Esophagus squamous epithelium (tissue), 5 donors: ENCODE results near the gene ROR1. TPM values are rescaled to one million over a fixed set of nuclear protein-coding genes. Genes with fewer than 3 reads are reported as not detected.

Experiments used
- DNase-seq: peaks from one replicate; lab custom pipeline; 2025; lab: John Stamatoyannopoulos, UW
- H3K27ac ChIP-seq, 4 donors: fragments of 200-600 bp; sonication (generic); one replicate each; pipeline ENCODE4 v1.5.1; 2016 to 2019; ENCODE audit warnings: mild to moderate bottlenecking in 1 of 4
- H3K27me3 ChIP-seq, 4 donors: fragments of 200-600 bp; sonication (generic); 1 replicate in 3 of 4; 2 replicates in 1 of 4; pipeline versions ENCODE4 v1.5.1 to v1.6.0; 2017 to 2021; ENCODE audit warnings: antibody characterized with exemption in 1 of 4
- H3K36me3 ChIP-seq, 3 donors: fragments of 200-600 bp; sonication (generic); one replicate each; pipeline ENCODE4 v1.5.1; 2016 to 2019
- H3K4me1 ChIP-seq, 3 donors: fragments of 200-600 bp; sonication (generic); one replicate each; pipeline ENCODE4 v1.5.1; 2017 to 2019
- H3K4me3 ChIP-seq, 4 donors: fragments of 200-600 bp; sonication (generic); 1 replicate in 3 of 4; 2 replicates in 1 of 4; pipeline ENCODE4 v1.5.1; 2016 to 2019; ENCODE audit warnings: mild to moderate bottlenecking in 2 of 4, moderate library complexity in 1 of 4
- H3K9me3 ChIP-seq, 3 donors: fragments of 200-600 bp; sonication (generic); one replicate each; pipeline ENCODE4 v1.5.1; 2016 to 2019
- POLR2A ChIP-seq, 4 donors: fragments of 450-650 bp; IDR thresholded peaks; one replicate each; pipeline ENCODE4 v1.6.1; 2017; ENCODE audit warnings: antibody characterized with exemption in 4 of 4, mild to moderate bottlenecking in 4 of 4, moderate library complexity in 3 of 4
- WGBS, 2 donors: methylation state at CpG; one replicate each; pipeline ENCODE4 v1.1.5; 2018; 5-methylcytosine and 5-hydroxymethylcytosine counted together
- intact Hi-C: fragments of 100-400 bp; cut with DNase I; formaldehyde crosslinking; loops from one replicate; pipeline ENCODE4 v1.15.0; 2022
- total RNA-seq, 4 donors: library from RNA; depleted of rRNA; stranded (reverse); fragments of >200 nt; gene quantifications; one replicate each; pipeline ENCODE4 v1.1.0, GENCODE V29; 2016
- TF ChIP-seq, protein P1 (sequence below), 6 experiments: fragments of 450-650 bp in 4 of 6; fragments of 200-600 bp in 2 of 6; sonication (generic) in 2 of 6; IDR thresholded peaks; one replicate each; pipeline ENCODE4 v1.5.1; 2016 to 2019; ENCODE audit warnings: antibody characterized with exemption in 6 of 6, mild to moderate bottlenecking in 4 of 6, moderate library complexity in 4 of 6
- donor health status: DM: yes; HTN: yes; CAD: no.

ROR1 gene
- total RNA-seq, 4 donors from 2014 or later = 6.6 to 15.3 (median 9.4) TPM

DNA sequence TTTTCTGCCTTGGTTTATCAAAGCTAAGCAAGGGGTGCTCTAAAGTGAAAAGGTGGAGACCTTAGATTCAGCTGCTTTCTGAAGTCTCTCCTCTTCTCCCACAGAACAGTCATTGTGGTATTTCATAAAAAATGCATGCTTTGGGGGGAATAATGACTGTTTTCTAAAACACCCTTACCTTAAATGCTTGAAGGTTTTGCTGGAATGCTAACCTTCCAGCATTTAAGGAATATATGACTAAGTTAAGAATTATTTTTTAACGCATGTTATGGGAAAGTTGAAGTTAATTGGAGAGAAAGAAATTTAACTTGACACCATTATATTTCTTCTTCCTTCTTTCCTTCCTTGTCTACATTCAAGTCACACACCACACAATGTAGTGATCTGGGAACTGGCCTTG lies 162.5 kb downstream of the ROR1 start:
- Histone ChIP-seq H3K9me3 (no peaks in the 10 kb centered on the region), H3K4me3 (no peak overlapping the region), H3K36me3 (no peaks in the 10 kb centered on the region), H3K27me3 (no peaks in the 10 kb centered on the region), H3K27ac (no peak overlapping the region), H3K4me1 (peaks cover 0 to 6% (median 0%) of the 10 kb centered on the region in 3 donors)
- intact Hi-C loops = loop anchor here (10.0 kb wide), 1 partner anchor 199 kb away; no protein-coding TSS in a partner anchor
- WGBS, 2 donors = 95 to 96% methylated on average over 1 of the region's 1 CpG
- DNase-seq = no peak
- TF ChIP-seq, protein P1, sequence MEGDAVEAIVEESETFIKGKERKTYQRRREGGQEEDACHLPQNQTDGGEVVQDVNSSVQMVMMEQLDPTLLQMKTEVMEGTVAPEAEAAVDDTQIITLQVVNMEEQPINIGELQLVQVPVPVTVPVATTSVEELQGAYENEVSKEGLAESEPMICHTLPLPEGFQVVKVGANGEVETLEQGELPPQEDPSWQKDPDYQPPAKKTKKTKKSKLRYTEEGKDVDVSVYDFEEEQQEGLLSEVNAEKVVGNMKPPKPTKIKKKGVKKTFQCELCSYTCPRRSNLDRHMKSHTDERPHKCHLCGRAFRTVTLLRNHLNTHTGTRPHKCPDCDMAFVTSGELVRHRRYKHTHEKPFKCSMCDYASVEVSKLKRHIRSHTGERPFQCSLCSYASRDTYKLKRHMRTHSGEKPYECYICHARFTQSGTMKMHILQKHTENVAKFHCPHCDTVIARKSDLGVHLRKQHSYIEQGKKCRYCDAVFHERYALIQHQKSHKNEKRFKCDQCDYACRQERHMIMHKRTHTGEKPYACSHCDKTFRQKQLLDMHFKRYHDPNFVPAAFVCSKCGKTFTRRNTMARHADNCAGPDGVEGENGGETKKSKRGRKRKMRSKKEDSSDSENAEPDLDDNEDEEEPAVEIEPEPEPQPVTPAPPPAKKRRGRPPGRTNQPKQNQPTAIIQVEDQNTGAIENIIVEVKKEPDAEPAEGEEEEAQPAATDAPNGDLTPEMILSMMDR (IDR thresholded peaks at IDR 0.05) = no peak
- no peak for TF ChIP-seq POLR2A (IDR thresholded peaks at IDR 0.05)

DNA sequence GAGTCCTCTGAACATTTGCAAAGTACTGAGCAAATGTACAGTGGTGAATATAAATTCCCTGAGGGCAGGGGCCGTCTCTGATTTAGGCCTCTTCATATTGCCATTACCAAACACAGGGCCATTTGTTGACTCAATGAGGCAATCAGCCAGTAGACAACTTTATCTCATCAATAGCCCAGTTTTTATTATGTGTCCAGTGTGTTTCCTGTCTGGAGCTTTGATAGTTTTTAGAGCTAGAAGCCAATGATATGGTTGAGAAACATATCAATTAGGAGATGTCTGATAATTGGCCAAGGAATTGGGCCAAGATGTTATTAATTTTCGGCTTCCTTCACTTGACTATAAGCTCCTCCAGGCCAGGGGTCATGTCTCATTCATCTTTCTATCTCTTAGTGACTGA lies 163.0 kb downstream of the ROR1 start:
- Histone ChIP-seq H3K4me3 (no peak overlapping the region), H3K9me3 (no peaks in the 10 kb centered on the region), H3K4me1 (peaks cover 0 to 6% (median 0%) of the 10 kb centered on the region in 3 donors), H3K27me3 (no peaks in the 10 kb centered on the region), H3K36me3 (no peaks in the 10 kb centered on the region), H3K27ac (no peak overlapping the region)
- DNase-seq = no peak
- 62 to 70% methylated on average over 2 of the region's 2 CpGs for WGBS, 2 donors
- intact Hi-C loops = loop anchor here (10.0 kb wide), 1 partner anchor 198 kb away; no protein-coding TSS in a partner anchor
- TF ChIP-seq POLR2A (IDR thresholded peaks at IDR 0.05) = no peak
- TF ChIP-seq, protein P1 (IDR thresholded peaks at IDR 0.05) = no peak

DNA sequence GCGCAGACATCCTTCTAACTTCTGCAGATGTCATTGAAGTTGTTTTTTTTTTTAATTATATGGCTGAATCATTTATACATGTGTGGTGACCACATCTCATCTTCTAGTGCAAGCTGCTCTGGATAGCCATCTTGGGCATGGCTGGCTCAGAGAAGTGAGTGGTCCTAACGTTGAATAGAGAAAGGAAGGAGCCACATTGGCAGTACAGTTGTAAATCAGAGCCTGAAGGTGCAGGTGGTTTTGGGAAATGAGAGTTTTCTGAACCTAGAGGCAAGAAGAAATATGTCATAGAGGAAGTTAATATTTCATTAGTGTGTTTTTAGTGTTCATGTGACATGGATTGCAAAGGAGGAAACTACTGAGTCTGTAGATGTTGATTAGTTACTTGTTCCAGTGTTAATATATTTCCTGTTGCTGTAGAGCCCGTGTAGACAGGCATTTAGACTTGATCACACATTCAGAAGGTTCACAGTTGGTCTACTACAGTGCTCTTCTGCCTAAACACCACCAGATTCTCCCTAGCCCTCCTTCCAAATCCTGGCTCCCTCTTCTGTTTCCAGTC lies 163.7 kb downstream of the ROR1 start:
- 50 to 58% methylated on average over 2 to 3 of the region's 3 CpGs for WGBS, 2 donors

DNA sequence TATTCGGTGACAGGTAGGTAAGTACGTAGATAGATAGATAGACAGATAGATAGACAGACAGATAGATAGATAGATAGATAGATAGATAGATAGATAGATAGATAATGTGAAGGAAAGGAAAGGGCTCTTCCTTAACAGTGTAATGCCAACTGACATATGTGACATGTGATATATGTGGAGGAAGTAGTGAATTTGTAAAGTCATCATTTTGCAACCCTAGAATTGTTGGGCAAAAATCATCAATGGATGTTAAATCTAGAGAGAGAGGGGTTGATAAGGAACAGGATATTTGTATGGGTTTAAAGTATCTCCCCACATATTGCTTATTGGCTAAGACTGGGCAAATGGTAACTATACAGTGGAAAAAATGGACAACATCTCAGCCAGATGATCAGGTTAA lies 166.6 kb downstream of the ROR1 start:
- Histone ChIP-seq H3K4me3 (no peak overlapping the region), H3K36me3 (no peaks in the 10 kb centered on the region), H3K27ac (no peak overlapping the region), H3K27me3 (no peaks in the 10 kb centered on the region), H3K4me1 (no peaks in the 10 kb centered on the region), H3K9me3 (no peaks in the 10 kb centered on the region)
- DNase-seq = no peak
- intact Hi-C loops = no loop called here
- WGBS, 2 donors = 94 to 98% methylated on average over 2 of the region's 2 CpGs
- TF ChIP-seq, protein P1 (IDR thresholded peaks at IDR 0.05) = no peak
- no peak for TF ChIP-seq POLR2A (IDR thresholded peaks at IDR 0.05)

More for the DNA sequence above, 163.7 kb downstream of the ROR1 start:
- no peak for DNase-seq
- intact Hi-C loops = loop anchor here (10.0 kb wide), 1 partner anchor 197 kb away; no protein-coding TSS in a partner anchor
- no peaks in the 10 kb centered on the region for H3K36me3 ChIP-seq
- no peak overlapping the region for H3K4me3 ChIP-seq
- H3K27ac ChIP-seq = no peak overlapping the region
- H3K27me3 ChIP-seq = no peaks in the 10 kb centered on the region
- no peaks in the 10 kb centered on the region for H3K9me3 ChIP-seq
- no peak for TF ChIP-seq POLR2A (IDR thresholded peaks at IDR 0.05)
- TF ChIP-seq, protein P1 (IDR thresholded peaks at IDR 0.05) = no peak
- peaks cover 0 to 6% (median 0%) of the 10 kb centered on the region in 3 donors for H3K4me1 ChIP-seq

DNA sequence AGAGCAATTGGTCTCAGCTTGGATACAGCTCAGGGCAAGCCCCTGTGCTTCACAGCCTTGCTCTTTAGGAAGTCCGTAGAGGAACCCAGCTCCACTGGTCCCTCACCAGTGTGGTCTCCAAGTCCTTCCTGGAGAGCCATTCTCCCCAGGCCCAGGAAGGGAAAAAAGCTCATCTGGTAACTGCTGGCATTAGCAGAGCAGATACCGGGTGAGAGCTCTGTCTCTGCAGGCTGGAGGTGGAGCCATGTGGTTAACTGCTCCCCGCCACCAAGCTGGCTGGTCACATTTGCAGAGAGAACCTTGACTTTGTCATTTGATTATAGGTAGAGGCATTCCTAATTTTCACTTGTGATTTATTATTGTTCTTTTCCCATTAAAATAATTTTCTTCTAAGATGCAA lies 169.6 kb downstream of the ROR1 start:
- intact Hi-C loops = no loop called here
- WGBS, 2 donors = 62 to 86% methylated on average over 2 to 3 of the region's 3 CpGs

More for the DNA sequence above, 169.6 kb downstream of the ROR1 start:
- Histone ChIP-seq H3K4me1 (peaks cover 0 to 14% (median 8%) of the 10 kb centered on the region in 3 donors), H3K36me3 (no peaks in the 10 kb centered on the region), H3K4me3 (no peak overlapping the region), H3K27ac (no peak overlapping the region), H3K27me3 (no peaks in the 10 kb centered on the region), H3K9me3 (no peaks in the 10 kb centered on the region)
- no peak for DNase-seq
- TF ChIP-seq, protein P1 (IDR thresholded peaks at IDR 0.05) = no peak
- no peak for TF ChIP-seq POLR2A (IDR thresholded peaks at IDR 0.05)
